GM12864 (cell line): ENCODE measurements around the gene MBOAT2.
"Not testable (repeated sequence)": the region's sequence is repeated elsewhere in the genome, so short reads cannot be mapped to it uniquely, and the experiment has no call there.

Experiments
- DNase-seq: peaks from one replicate; pipeline ENCODE4 v3.0.0-alpha.2; 2011; ENCODE audit warnings: low read depth
- H3K4me3 ChIP-seq: 2 replicates; pipeline ENCODE4 v1.5.1; 2011; ENCODE audit warnings: mild to moderate bottlenecking, low read depth, low read length, control low read depth
- CTCF ChIP-seq: IDR thresholded peaks from 2 replicates; pipeline ENCODE4 v1.5.1; 2011; ENCODE audit warnings: low read depth, mild to moderate bottlenecking, moderate library complexity, low read length, control low read depth, inconsistent platforms; ENCODE audit errors: missing control alignments

Gene MBOAT2

GRCh38 chr2:8974016-8974415 lies 29.5 kb downstream of the MBOAT2 start:
- no peak overlapping the region for H3K4me3 ChIP-seq
- TF ChIP-seq CTCF = no peak
- no peak for DNase-seq

- not testable (repeated sequence) for H3K4me3 ChIP-seq, DNase-seq
Observed at GRCh38 chr2:8973017-8973416, 30.5 kb downstream of the MBOAT2 start.

- DNase-seq, H3K4me3 ChIP-seq: not testable (repeated sequence)
Observed at GRCh38 chr2:8972535-8972934, 30.9 kb downstream of the MBOAT2 start.

- DNase-seq, H3K4me3 ChIP-seq: not testable (repeated sequence)
Observed at GRCh38 chr2:8969348-8969747, 34.1 kb downstream of the MBOAT2 start.

- H3K4me3 ChIP-seq = no peak overlapping the region
- no peak for TF ChIP-seq CTCF
- DNase-seq = no peak
Observed at GRCh38 chr2:8966123-8966908, 37.2 kb downstream of the MBOAT2 start.

- TF ChIP-seq CTCF = no peak
- DNase-seq = no peak
- H3K4me3 ChIP-seq = no peak overlapping the region
Observed at GRCh38 chr2:8965216-8965969, 38.1 kb downstream of the MBOAT2 start.

GRCh38 chr2:8962890-8963289 lies 40.6 kb downstream of the MBOAT2 start:
- H3K4me3 ChIP-seq = no peak overlapping the region
- TF ChIP-seq CTCF = no peak
- DNase-seq = no peak

GRCh38 chr2:8957628-8958027 lies 45.9 kb downstream of the MBOAT2 start:
- H3K4me3 ChIP-seq = no peak overlapping the region
- no peak for DNase-seq
- TF ChIP-seq CTCF = no peak
